Kidney (tissue), 14 donors: ENCODE data around the gene PGM1. TPM values are rescaled to one million over a fixed set of nuclear protein-coding genes. Genes with fewer than 3 reads are reported as not detected.

Experiments used
- DNase-seq, 5 donors: peaks; one replicate each; pipeline ENCODE4 v3.0.0-alpha.2; 2013 to 2020
- FAIRE-seq: peaks from 2 replicates; lab custom pipeline; 2012; peaks lifted over from hg19 to GRCh38; lab: Jason Lieb, UNC
- H3K27ac ChIP-seq, 2 donors: one replicate each; pipeline ENCODE4 v1.7.0; 2013; ENCODE audit warnings: low read depth in 2 of 2, low read length in 2 of 2, inconsistent platforms in 1 of 2
- H3K27me3 ChIP-seq: one replicate; pipeline ENCODE4 v1.7.1; 2013; ENCODE audit warnings: low read length, inconsistent platforms; ENCODE audit not compliant: control insufficient read depth, insufficient read depth
- H3K36me3 ChIP-seq, 3 donors: one replicate each; pipeline versions ENCODE4 v1.7.0 to v1.7.1; 2013; ENCODE audit warnings: low read length in 3 of 3, control low read depth in 1 of 3, inconsistent platforms in 1 of 3; ENCODE audit not compliant: insufficient read depth in 3 of 3, control insufficient read depth in 2 of 3
- H3K4me1 ChIP-seq, 3 donors: one replicate each; pipeline versions ENCODE4 v1.7.0 to v1.7.1; 2013; ENCODE audit warnings: low read length in 3 of 3, inconsistent platforms in 1 of 3, low read depth in 1 of 3; ENCODE audit not compliant: control insufficient read depth in 2 of 3, insufficient read depth in 2 of 3
- H3K4me3 ChIP-seq, 3 donors: one replicate each; pipeline versions ENCODE4 v1.7.0 to v1.8.1; 2013; ENCODE audit warnings: low read length in 3 of 3, control low read depth in 1 of 3, inconsistent platforms in 1 of 3
- H3K9ac ChIP-seq, 3 donors: one replicate each; pipeline versions ENCODE4 v1.7.0 to v1.7.1; 2013; ENCODE audit warnings: low read length in 3 of 3, control low read depth in 1 of 3, inconsistent platforms in 1 of 3
- H3K9me3 ChIP-seq, 3 donors: one replicate each; pipeline versions ENCODE4 v1.7.0 to v1.7.1; 2013; ENCODE audit warnings: low read length in 3 of 3, control low read depth in 1 of 3, inconsistent platforms in 1 of 3; ENCODE audit not compliant: control insufficient read depth in 2 of 3, insufficient read depth in 1 of 3
- intact Hi-C: fragments of 100-400 bp; cut with DNase I; formaldehyde crosslinking; loops from one replicate; pipeline ENCODE4 v1.11.1; 2022
- polyA plus RNA-seq: library from polyadenylated mRNA; stranded (reverse); fragments of 350-450 nt; fragmentation: Illumina TruSeq; extraction: RNeasy Lipid Tissue Mini Kit (QIAGEN cat#74804); gene quantifications from one replicate; pipeline ENCODE4 v1.2.3, GENCODE V29; 2014; ENCODE audit warnings: low read depth, low replicate concordance; ENCODE audit not compliant: insufficient read depth
- total RNA-seq: library from RNA; stranded (reverse); fragmentation: NEBNext Ultra II Directional; extraction: Animal tissue kit (Norgen Biotek cat#: 25700); gene quantifications from one replicate; pipeline ENCODE4 v1.2.1, GENCODE V29; 2021
- TF ChIP-seq, protein P1 (sequence below): IDR thresholded peaks from 3 replicates; pipeline ENCODE4 v1.5.1; 2012; ENCODE audit warnings: mild to moderate bottlenecking, moderate library complexity, borderline replicate concordance; ENCODE audit not compliant: insufficient read depth; ENCODE audit errors: extremely low read depth
- donor health status: control.
- donor health status: control.
- donor health status: control.
- donor health status: control.
- donor health status: control.
- donor health status: DM: yes; HTN: yes; CAD: no.
- donor health status: Normal renal cell carcinoma (clear cell type).

The PGM1 gene
- total and polyA plus RNA-seq, 2 donors from 2014 or later: 40.3 to 59.3 TPM

DNA sequence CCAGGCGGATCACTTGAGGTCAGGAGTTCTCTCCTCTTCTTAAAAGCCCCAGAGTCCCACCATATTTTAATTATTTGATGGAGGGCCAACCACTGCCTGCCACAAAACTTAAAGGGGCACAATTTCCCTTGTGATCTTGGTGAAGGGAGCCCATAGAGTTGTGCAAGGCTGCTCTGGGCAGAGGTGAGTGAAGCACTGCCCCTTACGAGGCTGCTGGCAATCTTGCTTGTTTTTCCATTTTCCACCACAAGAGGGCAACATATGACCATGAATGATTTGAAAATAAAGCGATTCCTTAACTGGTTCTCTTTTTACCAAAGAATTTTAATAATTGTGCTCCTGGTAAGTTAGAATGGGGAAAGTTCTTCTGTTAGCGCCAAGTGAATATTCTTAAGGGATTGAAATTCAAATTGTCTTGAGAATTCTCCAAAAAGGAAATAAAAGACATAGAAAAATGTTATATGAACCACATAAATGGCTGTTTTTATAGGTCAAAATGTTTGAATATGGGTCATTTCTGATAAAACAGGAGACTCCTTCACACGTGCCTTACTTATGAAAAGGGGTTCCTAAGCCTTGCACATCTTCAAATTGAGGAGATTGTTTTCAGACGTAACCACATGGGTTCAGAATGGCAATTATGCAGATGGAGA, 22.7 kb downstream of the PGM1 start:
- FAIRE-seq (peak; percentile 95), DNase-seq (peak in 4 of 5 donors; percentile 53 to 88 (median 74))
- H3K9ac ChIP-seq: no peak overlapping the region
- TF ChIP-seq, protein P1, sequence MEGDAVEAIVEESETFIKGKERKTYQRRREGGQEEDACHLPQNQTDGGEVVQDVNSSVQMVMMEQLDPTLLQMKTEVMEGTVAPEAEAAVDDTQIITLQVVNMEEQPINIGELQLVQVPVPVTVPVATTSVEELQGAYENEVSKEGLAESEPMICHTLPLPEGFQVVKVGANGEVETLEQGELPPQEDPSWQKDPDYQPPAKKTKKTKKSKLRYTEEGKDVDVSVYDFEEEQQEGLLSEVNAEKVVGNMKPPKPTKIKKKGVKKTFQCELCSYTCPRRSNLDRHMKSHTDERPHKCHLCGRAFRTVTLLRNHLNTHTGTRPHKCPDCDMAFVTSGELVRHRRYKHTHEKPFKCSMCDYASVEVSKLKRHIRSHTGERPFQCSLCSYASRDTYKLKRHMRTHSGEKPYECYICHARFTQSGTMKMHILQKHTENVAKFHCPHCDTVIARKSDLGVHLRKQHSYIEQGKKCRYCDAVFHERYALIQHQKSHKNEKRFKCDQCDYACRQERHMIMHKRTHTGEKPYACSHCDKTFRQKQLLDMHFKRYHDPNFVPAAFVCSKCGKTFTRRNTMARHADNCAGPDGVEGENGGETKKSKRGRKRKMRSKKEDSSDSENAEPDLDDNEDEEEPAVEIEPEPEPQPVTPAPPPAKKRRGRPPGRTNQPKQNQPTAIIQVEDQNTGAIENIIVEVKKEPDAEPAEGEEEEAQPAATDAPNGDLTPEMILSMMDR: peak; percentile 91
- no peak overlapping the region for H3K27ac ChIP-seq
- H3K4me1 ChIP-seq: peaks cover 0 to 3% (median 0%) of the 10 kb centered on the region in 3 donors
- no peak overlapping the region for H3K4me3 ChIP-seq
- H3K36me3 ChIP-seq: no peaks in the 10 kb centered on the region
- H3K27me3 ChIP-seq: no peaks in the 10 kb centered on the region
- H3K9me3 ChIP-seq: no peaks in the 10 kb centered on the region
- intact Hi-C loops: loop anchor here (5.0 kb wide), 1 partner anchor 626 kb away; no protein-coding TSS in a partner anchor

DNA sequence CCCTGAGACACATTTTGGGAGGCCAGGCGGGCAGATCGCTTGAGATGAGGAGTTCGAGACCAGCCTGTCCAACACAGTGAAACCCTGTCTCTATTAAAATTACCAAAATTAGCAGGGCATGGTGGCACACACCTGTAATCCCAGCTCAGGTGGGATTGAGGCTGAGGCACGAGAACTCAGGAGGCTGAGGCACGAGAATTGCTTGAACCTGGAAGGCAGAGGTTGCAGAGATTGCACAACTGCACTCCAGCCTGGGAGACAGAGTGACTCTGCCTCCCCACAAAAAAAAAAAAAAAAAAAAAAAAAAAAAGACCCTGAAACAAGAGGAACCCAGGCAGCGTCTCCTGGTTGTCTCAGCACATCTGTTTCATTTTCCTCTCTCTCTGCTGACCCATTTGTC, 24.2 kb downstream of the PGM1 start:
- intact Hi-C loops: loop anchor here (5.0 kb wide), 1 partner anchor 625 kb away; no protein-coding TSS in a partner anchor

DNA sequence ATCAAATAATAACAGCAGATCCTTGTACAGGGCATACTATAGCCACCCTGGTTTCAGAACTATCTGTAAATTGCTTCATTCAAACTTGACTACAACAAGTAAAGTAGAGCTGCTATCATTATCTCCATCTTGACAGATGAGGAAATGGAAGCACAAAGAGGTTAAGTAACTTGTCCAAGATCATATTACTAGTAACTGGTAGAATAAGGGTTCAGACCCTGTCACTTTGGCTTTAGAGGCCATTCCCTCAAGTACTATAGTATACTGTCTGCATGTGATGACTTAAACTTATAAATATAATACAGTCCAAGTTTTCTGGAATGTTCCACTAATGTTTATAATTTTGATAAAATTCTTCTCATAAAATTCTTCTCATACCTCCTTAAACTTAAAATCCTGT, 24.8 kb downstream of the PGM1 start:
- TF ChIP-seq, protein P1: no peak
- Histone ChIP-seq H3K4me1 (no peaks in the 10 kb centered on the region), H3K27me3 (no peaks in the 10 kb centered on the region), H3K9me3 (no peaks in the 10 kb centered on the region), H3K27ac (no peak overlapping the region), H3K36me3 (no peaks in the 10 kb centered on the region), H3K9ac (no peak overlapping the region), H3K4me3 (no peak overlapping the region)
- DNase-seq (no peak), FAIRE-seq (no peak)
- intact Hi-C loops: loop anchor here (5.0 kb wide), 1 partner anchor 624 kb away; no protein-coding TSS in a partner anchor

More for the DNA sequence above, 24.2 kb downstream of the PGM1 start:
- Histone ChIP-seq H3K9ac (no peak overlapping the region), H3K4me3 (no peak overlapping the region), H3K27me3 (no peaks in the 10 kb centered on the region), H3K36me3 (no peaks in the 10 kb centered on the region), H3K4me1 (no peaks in the 10 kb centered on the region), H3K9me3 (no peaks in the 10 kb centered on the region), H3K27ac (no peak overlapping the region)
- TF ChIP-seq, protein P1: no peak
- FAIRE-seq: no peak
- no peak for DNase-seq
